ENCODE results near the gene LAPTM5.

The LAPTM5 gene

DNA sequence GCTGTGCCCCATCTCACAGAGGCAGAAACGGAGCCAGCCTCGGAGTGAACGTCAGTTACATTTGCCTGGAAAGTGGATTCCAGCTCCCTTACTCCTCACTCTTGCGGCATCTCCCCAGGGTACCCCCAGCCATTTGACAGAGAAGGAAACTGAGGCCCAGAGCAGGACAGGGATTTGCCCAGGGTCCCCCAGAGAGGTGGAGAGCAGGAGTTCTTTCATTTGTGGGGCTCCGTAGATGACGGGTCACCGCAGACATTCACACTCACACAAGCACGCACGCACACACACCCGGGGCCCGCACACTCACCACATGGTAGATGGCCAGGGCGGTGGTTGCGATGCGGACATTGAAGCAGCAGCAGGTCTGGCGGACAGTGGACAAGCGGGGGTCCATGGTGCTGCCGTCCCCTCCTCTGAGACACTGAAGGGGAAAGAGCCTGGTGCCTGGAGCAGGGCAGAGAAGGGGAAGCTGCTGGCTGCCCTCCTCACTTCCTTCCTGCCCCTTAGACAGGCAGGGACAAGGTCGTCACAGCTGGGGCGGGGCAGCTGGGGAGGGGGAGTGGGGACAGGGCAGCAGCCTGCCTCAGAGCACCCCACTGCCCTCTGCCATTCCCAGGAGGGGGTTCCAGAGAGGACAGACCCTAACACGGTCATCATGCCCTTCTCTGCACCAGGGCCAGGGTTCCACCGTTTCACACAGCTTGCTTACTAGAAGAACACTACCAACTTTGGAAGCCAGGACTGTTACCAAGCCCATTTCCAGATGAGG is at the start of gene LAPTM5:
Gene LAPTM5, minus strand, starts transcription at position 423 of the 769 bp plus-strand sequence. Its CDS starts 29 bp downstream, at position 394.
- H3K4me3 Mint-ChIP-seq, result peak within 1 kb of the TSS; percentile 88 to 99
- H3K36me3 Mint-ChIP-seq, result peaks cover 40 to 49% of the 10 kb centered on the region in 2 donors
- H3K27ac Mint-ChIP-seq, result peak within 1 kb of the TSS; percentile 100
- no peaks in the 10 kb centered on the region for H3K27me3 Mint-ChIP-seq
- peak; percentile 71 for DNase-seq
- peak; percentile 26 to 31 for ATAC-seq (replicated peaks)
- H3K9me3 Mint-ChIP-seq, result no peaks in the 10 kb centered on the region
- peaks cover 63 to 95% of the 10 kb centered on the region in 2 donors for H3K4me1 Mint-ChIP-seq

- H3K27me3 Mint-ChIP-seq, result peaks cover 67 to 72% of the 10 kb centered on the region in 2 donors
- H3K4me3 Mint-ChIP-seq, result no peak overlapping the region
- H3K36me3 Mint-ChIP-seq, result no peaks in the 10 kb centered on the region
- ATAC-seq (replicated peaks), result peak; percentile 26 to 28
- H3K4me1 Mint-ChIP-seq, result peaks cover 19 to 49% of the 10 kb centered on the region in 2 donors
- DNase-seq, result no peak
- no peaks in the 10 kb centered on the region for H3K9me3 Mint-ChIP-seq
- H3K27ac Mint-ChIP-seq, result no peak overlapping the region
These were observed 49.1 kb upstream of the LAPTM5 start for GRCh38 chr1:30806381-30807317.

- no peak for DNase-seq
- Mint-ChIP-seq H3K27ac (no peak overlapping the region), H3K27me3 (peaks cover 63 to 69% of the 10 kb centered on the region in 2 donors)
These were observed 47.9 kb upstream of the LAPTM5 start for GRCh38 chr1:30805304-30806003.

GRCh38 chr1:30804822-30805221 is 47.2 kb upstream of the LAPTM5 start:
- no peak for DNase-seq
- H3K4me3 Mint-ChIP-seq, result no peak overlapping the region
- no peak for ATAC-seq (replicated peaks)
- H3K27me3 Mint-ChIP-seq, result peaks cover 56 to 63% of the 10 kb centered on the region in 2 donors
- no peaks in the 10 kb centered on the region for H3K9me3 Mint-ChIP-seq
- H3K27ac Mint-ChIP-seq, result no peak overlapping the region
- H3K4me1 Mint-ChIP-seq, result peaks cover 20 to 47% of the 10 kb centered on the region in 2 donors
- H3K36me3 Mint-ChIP-seq, result no peaks in the 10 kb centered on the region

More at GRCh38 chr1:30805304-30806003, 47.9 kb upstream of the LAPTM5 start:
- H3K4me3 Mint-ChIP-seq, result no peak overlapping the region
- H3K4me1 Mint-ChIP-seq, result peaks cover 20 to 52% of the 10 kb centered on the region in 2 donors
- no peak for ATAC-seq (replicated peaks)
- no peaks in the 10 kb centered on the region for H3K9me3 Mint-ChIP-seq
- H3K36me3 Mint-ChIP-seq, result no peaks in the 10 kb centered on the region

- DNase-seq (no peak), ATAC-seq (replicated peaks) (no peak)
- Mint-ChIP-seq H3K4me3 (no peak overlapping the region), H3K27me3 (peaks cover 54 to 62% of the 10 kb centered on the region in 2 donors), H3K4me1 (peaks cover 20 to 45% of the 10 kb centered on the region in 2 donors), H3K9me3 (no peaks in the 10 kb centered on the region), H3K27ac (no peak overlapping the region), H3K36me3 (no peaks in the 10 kb centered on the region)
These were observed 46.8 kb upstream of the LAPTM5 start for GRCh38 chr1:30804352-30804751.

DNA sequence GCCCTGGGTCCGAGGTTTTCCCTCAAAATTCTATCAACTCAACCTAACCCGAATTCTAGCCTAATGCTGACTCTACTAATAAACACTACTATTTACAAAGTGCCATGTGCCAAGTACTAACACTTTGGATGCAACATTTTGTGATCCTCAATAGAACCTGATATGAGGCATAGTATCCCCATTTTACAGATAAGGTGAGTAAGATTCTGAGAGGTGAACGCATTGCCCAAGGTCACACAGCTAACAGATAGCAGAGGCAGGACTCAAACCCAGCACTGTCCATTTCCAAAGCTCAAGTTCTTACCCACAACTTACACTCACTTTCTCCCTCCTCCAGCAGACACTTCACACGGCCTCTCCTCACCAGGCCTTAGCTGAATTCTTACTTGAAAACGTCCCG is 46.0 kb upstream of the LAPTM5 start:
- H3K9me3 Mint-ChIP-seq, result no peaks in the 10 kb centered on the region
- H3K4me3 Mint-ChIP-seq, result no peak overlapping the region
- peaks cover 49 to 56% of the 10 kb centered on the region in 2 donors for H3K27me3 Mint-ChIP-seq
- no peak for ATAC-seq (replicated peaks)
- DNase-seq, result no peak
- H3K36me3 Mint-ChIP-seq, result no peaks in the 10 kb centered on the region
- H3K4me1 Mint-ChIP-seq, result peaks cover 20 to 45% of the 10 kb centered on the region in 2 donors
- no peak overlapping the region for H3K27ac Mint-ChIP-seq

DNA sequence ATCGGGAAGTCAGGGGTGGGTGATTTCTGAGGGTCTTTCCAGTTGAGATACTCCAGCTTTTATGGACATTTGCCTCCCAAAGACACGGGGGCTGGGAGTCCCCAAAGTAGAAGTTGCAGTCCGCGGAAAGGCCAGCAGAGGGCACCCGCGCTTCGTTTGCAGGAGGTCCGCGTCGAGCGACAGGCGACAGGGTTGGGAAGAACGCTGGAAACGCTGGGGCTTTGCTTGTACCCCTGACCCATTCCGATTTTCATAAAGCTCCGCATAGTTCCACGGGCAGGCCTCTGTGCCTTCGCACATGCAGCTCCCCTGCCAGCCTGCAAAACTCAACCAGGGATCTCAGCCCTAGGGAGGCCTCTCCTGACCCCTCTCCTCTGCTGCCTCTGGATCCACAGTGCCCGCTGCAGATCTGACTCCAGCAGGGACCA is 44.2 kb upstream of the LAPTM5 start:
- peaks cover 44 to 48% of the 10 kb centered on the region in 2 donors for H3K27me3 Mint-ChIP-seq
- H3K27ac Mint-ChIP-seq, result no peak overlapping the region
- H3K9me3 Mint-ChIP-seq, result no peaks in the 10 kb centered on the region
- peak; percentile 54 to 66 for ATAC-seq (replicated peaks)
- no peaks in the 10 kb centered on the region for H3K36me3 Mint-ChIP-seq
- peaks cover 16 to 31% of the 10 kb centered on the region in 2 donors for H3K4me1 Mint-ChIP-seq
- no peak overlapping the region for H3K4me3 Mint-ChIP-seq
- DNase-seq, result peak; percentile 63

- Mint-ChIP-seq H3K27ac (no peak overlapping the region), H3K27me3 (peaks cover 22 to 23% of the 10 kb centered on the region in 2 donors), H3K36me3 (no peaks in the 10 kb centered on the region), H3K4me1 (peaks cover 5 to 8% of the 10 kb centered on the region in 2 donors), H3K9me3 (no peaks in the 10 kb centered on the region), H3K4me3 (no peak overlapping the region)
- DNase-seq (no peak), ATAC-seq (replicated peaks) (no peak)
These were observed 41.6 kb upstream of the LAPTM5 start for GRCh38 chr1:30799233-30799511.

DNA sequence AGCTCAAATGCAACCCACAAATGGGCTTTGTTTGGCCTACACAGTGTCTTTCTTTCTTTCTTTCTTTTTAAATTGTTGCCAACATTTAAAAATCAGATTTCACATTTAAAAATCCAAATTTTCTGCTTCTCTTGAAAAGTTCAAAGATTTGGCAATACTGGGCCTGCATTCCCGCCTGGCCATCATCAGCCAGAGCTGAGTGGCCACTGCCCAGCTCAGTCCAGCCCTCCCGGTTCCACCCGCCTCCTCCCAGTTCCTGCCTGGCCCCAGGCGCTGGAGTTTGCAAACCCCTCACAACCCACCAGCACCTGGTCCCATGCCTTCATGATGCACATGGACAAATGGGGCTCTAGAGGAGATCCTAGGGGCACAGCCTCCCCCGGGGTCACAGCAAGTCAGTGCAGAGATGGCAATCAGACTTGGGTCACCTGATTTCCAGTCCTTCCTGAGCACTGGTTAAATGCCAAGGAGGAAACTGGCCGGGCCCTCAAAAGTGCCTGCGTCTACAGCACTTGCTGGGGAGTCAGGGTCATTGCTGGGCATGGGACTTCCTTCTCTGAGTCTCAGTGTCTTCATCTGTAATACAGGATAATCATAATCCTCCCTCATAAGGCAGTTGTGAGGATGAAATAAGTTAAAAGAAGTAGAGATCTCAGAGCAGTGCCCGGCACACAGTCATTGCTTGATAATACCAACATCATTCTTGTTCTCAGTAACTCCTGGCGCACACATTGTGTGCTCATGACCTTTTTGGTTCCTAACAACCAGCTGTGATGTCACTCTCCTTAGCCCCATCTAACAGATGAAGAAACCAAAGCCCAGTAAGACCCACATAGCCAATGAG is 41.0 kb upstream of the LAPTM5 start:
- Mint-ChIP-seq H3K9me3 (no peaks in the 10 kb centered on the region), H3K4me1 (peaks cover 5 to 8% of the 10 kb centered on the region in 2 donors), H3K4me3 (no peak overlapping the region), H3K36me3 (no peaks in the 10 kb centered on the region), H3K27ac (peak overlapping the region; percentile 44), H3K27me3 (peaks cover 17 to 21% of the 10 kb centered on the region in 2 donors)
- no peak for DNase-seq
- ATAC-seq (replicated peaks), result no peak

- Mint-ChIP-seq H3K27me3 (peaks cover 15 to 25% of the 10 kb centered on the region in 2 donors), H3K27ac (no peak overlapping the region), H3K4me1 (peaks cover 10 to 19% of the 10 kb centered on the region in 2 donors), H3K4me3 (no peak overlapping the region), H3K36me3 (no peaks in the 10 kb centered on the region), H3K9me3 (no peaks in the 10 kb centered on the region)
- no peak for ATAC-seq (replicated peaks)
- no peak for DNase-seq
These were observed 37.5 kb upstream of the LAPTM5 start for GRCh38 chr1:30795026-30795425.

DNA sequence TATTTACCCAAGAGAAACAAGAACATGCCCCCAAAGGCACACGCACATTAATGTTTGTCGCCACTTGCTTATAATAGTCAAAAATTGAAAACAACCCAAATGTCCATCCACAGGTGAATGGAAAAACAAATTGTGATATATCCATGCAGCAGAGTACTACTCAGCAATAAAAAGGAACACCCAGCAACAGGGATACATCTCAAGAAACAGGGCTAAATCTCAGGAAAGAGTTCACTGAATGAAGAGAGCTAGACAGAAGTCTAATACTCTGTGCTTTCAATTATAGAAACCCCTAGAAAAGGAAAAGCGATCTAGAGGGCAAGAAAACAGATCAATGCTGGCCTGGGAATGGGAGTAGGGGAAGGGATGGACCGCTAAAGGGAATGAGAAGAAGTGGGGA is 36.7 kb upstream of the LAPTM5 start:
- Mint-ChIP-seq H3K4me3 (no peak overlapping the region), H3K27me3 (peaks cover 15 to 21% of the 10 kb centered on the region in 2 donors), H3K9me3 (no peaks in the 10 kb centered on the region), H3K36me3 (no peaks in the 10 kb centered on the region), H3K4me1 (peaks cover 13 to 26% of the 10 kb centered on the region in 2 donors), H3K27ac (no peak overlapping the region)
- no peak for ATAC-seq (replicated peaks)
- no peak for DNase-seq

DNA sequence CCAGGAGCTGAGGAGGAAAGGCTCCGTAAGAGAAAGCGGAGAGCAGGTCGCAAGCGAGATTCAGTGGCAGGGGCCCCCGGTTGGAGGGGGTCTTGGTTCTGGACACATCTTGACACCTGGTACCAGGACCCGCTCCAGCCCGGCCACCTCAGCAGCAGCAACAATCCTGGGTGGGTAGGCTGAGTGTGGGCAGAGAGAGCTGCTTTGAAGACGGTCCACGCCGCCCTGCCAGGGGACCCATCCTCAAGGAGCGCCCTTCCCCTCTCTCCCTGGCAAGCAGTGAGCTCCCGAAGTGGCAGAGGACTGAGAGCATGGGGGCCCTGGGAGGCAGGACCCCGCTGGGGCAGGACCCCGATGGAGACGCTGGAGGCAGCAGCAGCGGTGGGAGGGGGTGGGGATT is 35.6 kb upstream of the LAPTM5 start:
- H3K9me3 Mint-ChIP-seq, result no peaks in the 10 kb centered on the region
- DNase-seq, result no peak
- H3K27ac Mint-ChIP-seq, result no peak overlapping the region
- H3K4me3 Mint-ChIP-seq, result no peak overlapping the region
- H3K36me3 Mint-ChIP-seq, result no peaks in the 10 kb centered on the region
- ATAC-seq (replicated peaks), result no peak
- H3K4me1 Mint-ChIP-seq, result peaks cover 13 to 30% of the 10 kb centered on the region in 2 donors
- peaks cover 22 to 31% of the 10 kb centered on the region in 2 donors for H3K27me3 Mint-ChIP-seq

GRCh38 chr1:30791868-30792267 is 34.3 kb upstream of the LAPTM5 start:
- peak in 1 of 2 donors; percentile 14 for ATAC-seq (replicated peaks)
- Mint-ChIP-seq H3K4me3 (no peak overlapping the region), H3K9me3 (no peaks in the 10 kb centered on the region), H3K27ac (peak overlapping the region; percentile 86), H3K4me1 (peaks cover 13 to 32% of the 10 kb centered on the region in 2 donors), H3K36me3 (peaks cover 0 to 2% of the 10 kb centered on the region in 2 donors), H3K27me3 (peaks cover 32 to 43% of the 10 kb centered on the region in 2 donors)
- DNase-seq, result no peak
